Keratinocyte (primary cell): ENCODE measurements around the gene PGA3. TPM values are rescaled to one million over a fixed set of nuclear protein-coding genes. Genes with fewer than 3 reads are reported as not detected.

Experiments
- DNase-seq: peaks from one replicate; pipeline ENCODE4 v3.0.0-alpha.2; 2011; ENCODE audit warnings: low read depth, missing footprints, low spot score
- FAIRE-seq: peaks from 2 replicates; lab custom pipeline; 2011; peaks lifted over from hg19 to GRCh38; lab: Jason Lieb, UNC
- H2AFZ ChIP-seq: 2 replicates; pipeline ENCODE4 v1.6.0; 2012; ENCODE audit warnings: low read length, control low read depth, inconsistent platforms; ENCODE audit not compliant: control insufficient read depth
- H3K27ac ChIP-seq: 2 replicates; pipeline ENCODE4 v1.5.1; 2011; ENCODE audit warnings: low read length; ENCODE audit not compliant: control insufficient read depth, insufficient read depth
- H3K27me3 ChIP-seq: 3 replicates; pipeline ENCODE4 v1.6.0; 2011; ENCODE audit warnings: low read length; ENCODE audit not compliant: control insufficient read depth, insufficient read depth; ENCODE audit errors: extremely low read depth
- H3K36me3 ChIP-seq, 2 experiments: 2 replicates in 1 of 2; 3 replicates in 1 of 2; pipeline ENCODE4 v1.5.1; 2011; ENCODE audit warnings: low read length in 2 of 2, mild to moderate bottlenecking in 1 of 2; ENCODE audit not compliant: control insufficient read depth in 2 of 2, insufficient read depth in 2 of 2; ENCODE audit errors: extremely low read depth in 1 of 2
- H3K4me1 ChIP-seq: 3 replicates; pipeline ENCODE4 v1.5.1; 2011; ENCODE audit warnings: low read length; ENCODE audit not compliant: control insufficient read depth, insufficient read depth; ENCODE audit errors: extremely low read depth
- H3K4me2 ChIP-seq: 3 replicates; pipeline ENCODE4 v1.6.0; 2011; ENCODE audit warnings: low read depth, low read length; ENCODE audit not compliant: control insufficient read depth, insufficient read depth; ENCODE audit errors: extremely low read depth
- H3K4me3 ChIP-seq, 3 experiments: fragments of 200-600 bp in 1 of 3; sonication (generic) in 1 of 3; 2 replicates in 2 of 3; 3 replicates in 1 of 3; pipeline ENCODE4 v1.5.1; 2011 to 2016; ENCODE audit warnings: low read length in 3 of 3, mild to moderate bottlenecking in 3 of 3, control low read depth in 2 of 3, inconsistent platforms in 1 of 3, low read depth in 1 of 3, mixed read lengths in 1 of 3, mixed run types in 1 of 3, moderate library complexity in 1 of 3; ENCODE audit not compliant: control insufficient read depth in 2 of 3, insufficient read depth in 2 of 3; ENCODE audit errors: extremely low read depth in 1 of 3
- H3K79me2 ChIP-seq: 2 replicates; pipeline ENCODE4 v1.6.0; 2012; ENCODE audit warnings: low read length; ENCODE audit not compliant: control insufficient read depth, insufficient read depth
- H3K9ac ChIP-seq: 3 replicates; pipeline ENCODE4 v1.6.0; 2011; ENCODE audit warnings: low read length; ENCODE audit not compliant: control insufficient read depth, insufficient read depth; ENCODE audit errors: extremely low read depth
- H3K9me1 ChIP-seq: 3 replicates; pipeline ENCODE4 v1.6.0; 2011; ENCODE audit warnings: low read length; ENCODE audit not compliant: control insufficient read depth, insufficient read depth; ENCODE audit errors: extremely low read depth
- H3K9me3 ChIP-seq: 2 replicates; pipeline ENCODE4 v1.5.1; 2012; ENCODE audit warnings: low read depth, low read length; ENCODE audit not compliant: control insufficient read depth
- H4K20me1 ChIP-seq: 3 replicates; pipeline ENCODE4 v1.6.0; 2011; ENCODE audit warnings: low read length; ENCODE audit not compliant: control insufficient read depth, insufficient read depth; ENCODE audit errors: extremely low read depth
- EZH2 ChIP-seq: IDR thresholded peaks from one replicate; pipeline ENCODE4 v1.6.1; 2012; ENCODE audit warnings: inconsistent platforms, mild to moderate bottlenecking, low read length, moderate library complexity
- dilution Hi-C: fragments of 300-500 bp; cut with MboI; formaldehyde crosslinking; loops from one replicate; pipeline ENCODE4 v1.7.0; 2020; ENCODE audit warnings: low sequenced_read_pairs; ENCODE audit not compliant: extremely low pct_ligation_motif_present
- polyA plus RNA-seq, 5 experiments: library from polyadenylated mRNA; depleted of rRNA in 3 of 5; stranded (reverse) in 3 of 5; stranded (forward) in 1 of 5; unstranded in 1 of 5; fragments of >200 nt; gene quantifications; 1 replicate in 1 of 5; 2 replicates in 3 of 5; 3 replicates in 1 of 5; pipeline versions ENCODE4 v1.2.1 to v1.2.3, GENCODE V29; 2011 to 2012; ENCODE audit warnings: missing spikeins in 2 of 5, low read depth in 1 of 5, low replicate concordance in 1 of 5
- TF ChIP-seq, protein P1 (sequence below), 3 experiments: IDR thresholded peaks in 1 of 3; conservative IDR thresholded peaks in 1 of 3; optimal IDR thresholded peaks in 1 of 3; 2 replicates in 2 of 3; 3 replicates in 1 of 3; pipeline versions ENCODE3 to v1.5.1; 2011; ENCODE audit warnings: low read length in 3 of 3, mild to moderate bottlenecking in 3 of 3, moderate library complexity in 2 of 3, control low read depth in 1 of 3, inconsistent platforms in 1 of 3; ENCODE audit not compliant: insufficient read depth in 2 of 3; ENCODE audit errors: extremely low read depth in 1 of 3

Gene PGA3
- polyA plus RNA-seq, 1 donor (not counting 4 experiments of a cell fraction or from before 2014, with no cell fraction given), result not detected

DNA sequence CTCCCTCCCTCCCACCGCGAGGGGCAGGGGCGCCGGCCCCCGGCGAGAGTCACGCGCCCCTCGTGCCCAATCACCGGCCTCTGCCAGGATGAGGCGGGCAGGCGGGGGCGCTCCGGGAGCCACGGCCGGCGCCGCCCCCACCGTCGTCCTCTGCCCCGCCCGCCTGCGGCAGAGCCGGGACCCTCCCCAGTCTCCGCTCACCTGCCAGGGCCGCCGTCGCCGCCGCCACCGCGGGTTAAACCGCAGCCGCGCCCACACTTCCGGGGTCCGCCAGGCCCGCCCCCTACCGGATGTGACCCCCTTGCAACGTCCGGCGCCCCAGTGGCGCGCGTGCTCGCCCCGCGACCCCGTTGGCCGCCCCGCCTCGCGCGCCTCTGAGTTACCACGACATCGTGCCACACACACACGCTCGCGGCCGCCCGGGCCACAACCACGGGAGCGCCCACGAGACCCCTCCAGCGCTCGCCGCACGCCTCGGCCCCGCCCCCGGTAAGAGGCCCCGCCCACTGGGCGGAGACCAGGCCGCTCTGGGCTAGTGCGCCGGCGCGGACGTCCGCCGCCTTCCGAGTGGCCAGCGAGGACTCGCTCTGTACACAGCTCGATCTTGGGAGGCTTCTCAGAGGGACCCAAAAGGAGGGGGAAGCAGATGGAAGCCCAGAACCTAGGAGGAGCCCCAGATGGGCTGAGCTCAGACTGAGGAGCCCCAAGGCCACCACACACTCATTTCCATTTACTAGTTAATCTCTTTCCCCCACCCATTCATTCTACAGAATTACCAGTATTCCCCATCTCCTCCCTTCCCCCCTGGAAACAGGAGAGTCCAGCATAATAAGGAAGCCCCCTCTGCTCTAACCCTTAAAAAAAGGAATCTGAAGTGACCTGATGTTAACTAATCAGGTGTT, 41.9 kb upstream of the PGA3 start, which contains the start of gene VPS37C:
VPS37C (minus strand) TSS at position 237 of the 902 bp plus-strand sequence. CDS start 22,597 bp downstream, outside the sequence.
- no peak for FAIRE-seq

DNA sequence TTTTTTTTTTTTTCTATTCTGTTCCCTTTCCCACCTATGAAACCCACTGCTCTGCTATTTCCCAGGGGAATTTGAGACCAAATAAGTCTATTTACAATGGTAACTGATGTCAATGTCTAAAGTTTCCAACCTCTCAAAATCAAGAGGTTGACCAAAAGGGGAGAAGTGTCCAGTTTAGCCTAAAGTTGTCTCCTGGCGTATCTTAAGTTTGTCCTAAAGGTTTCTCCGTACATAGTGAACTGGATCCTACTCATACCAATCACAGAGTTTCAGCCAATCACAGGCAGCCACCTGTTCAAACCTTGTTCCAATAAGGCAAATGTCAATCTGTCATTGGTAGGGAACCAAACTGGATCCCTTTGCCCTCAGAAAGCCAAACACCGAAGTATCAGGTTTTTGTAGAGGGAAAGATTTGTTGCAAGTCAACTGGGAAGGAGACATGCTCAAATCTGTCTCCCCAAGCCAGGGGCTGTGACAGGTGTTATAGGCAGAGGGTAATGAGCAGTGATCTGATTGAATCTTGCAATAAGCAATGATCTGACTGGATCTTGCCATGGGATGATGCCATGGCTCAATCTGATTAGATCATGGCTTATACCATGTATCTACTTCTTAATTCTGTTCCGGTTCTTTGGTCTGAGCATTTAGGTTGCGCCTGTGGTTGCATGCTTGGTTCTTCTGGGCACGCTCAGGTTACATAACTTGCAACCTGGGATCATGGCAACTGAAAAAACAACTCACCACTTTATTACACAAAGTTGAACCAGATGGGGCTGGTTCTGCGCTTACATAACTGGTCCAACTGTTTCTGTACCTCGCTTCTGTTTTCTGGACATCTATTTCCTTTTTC, 41.0 kb upstream of the PGA3 start:
- dilution Hi-C loops, result no loop called here
- Histone ChIP-seq H3K4me2 (peak overlapping the region; percentile 96), H2AFZ (peak overlapping the region; percentile 79), H3K9me1 (no peaks in the 10 kb centered on the region), H4K20me1 (no peaks in the 10 kb centered on the region), H3K27ac (peak overlapping the region; percentile 88), H3K79me2 (peaks cover 12% of the 10 kb centered on the region), H3K4me1 (peaks cover 31% of the 10 kb centered on the region), H3K36me3 (no peaks in the 10 kb centered on the region), H3K9me3 (no peaks in the 10 kb centered on the region), H3K9ac (peak overlapping the region; percentile 90), H3K4me3 (peak overlapping the region; percentile 62 to 90 (median 76)), H3K27me3 (no peaks in the 10 kb centered on the region)
- TF ChIP-seq, protein P1, sequence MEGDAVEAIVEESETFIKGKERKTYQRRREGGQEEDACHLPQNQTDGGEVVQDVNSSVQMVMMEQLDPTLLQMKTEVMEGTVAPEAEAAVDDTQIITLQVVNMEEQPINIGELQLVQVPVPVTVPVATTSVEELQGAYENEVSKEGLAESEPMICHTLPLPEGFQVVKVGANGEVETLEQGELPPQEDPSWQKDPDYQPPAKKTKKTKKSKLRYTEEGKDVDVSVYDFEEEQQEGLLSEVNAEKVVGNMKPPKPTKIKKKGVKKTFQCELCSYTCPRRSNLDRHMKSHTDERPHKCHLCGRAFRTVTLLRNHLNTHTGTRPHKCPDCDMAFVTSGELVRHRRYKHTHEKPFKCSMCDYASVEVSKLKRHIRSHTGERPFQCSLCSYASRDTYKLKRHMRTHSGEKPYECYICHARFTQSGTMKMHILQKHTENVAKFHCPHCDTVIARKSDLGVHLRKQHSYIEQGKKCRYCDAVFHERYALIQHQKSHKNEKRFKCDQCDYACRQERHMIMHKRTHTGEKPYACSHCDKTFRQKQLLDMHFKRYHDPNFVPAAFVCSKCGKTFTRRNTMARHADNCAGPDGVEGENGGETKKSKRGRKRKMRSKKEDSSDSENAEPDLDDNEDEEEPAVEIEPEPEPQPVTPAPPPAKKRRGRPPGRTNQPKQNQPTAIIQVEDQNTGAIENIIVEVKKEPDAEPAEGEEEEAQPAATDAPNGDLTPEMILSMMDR (optimal IDR thresholded peaks at IDR 0.05 in 1 of 3, IDR thresholded peaks at IDR 0.05 in 1 of 3, conservative IDR thresholded peaks at IDR 0.05 in 1 of 3; ENCODE audit: extremely low read depth in 1 of 3, insufficient read depth in 2 of 3, low read length in 3 of 3), result no peak
- FAIRE-seq (no peak), DNase-seq (peak; percentile 57)

More for the DNA sequence above, 41.9 kb upstream of the PGA3 start, which contains the start of gene VPS37C:
- peak within 1 kb of the TSS; percentile 96 for H3K4me2 ChIP-seq
- no peaks in the 10 kb centered on the region for H3K27me3 ChIP-seq
- H3K36me3 ChIP-seq, result no peaks in the 10 kb centered on the region
- no peaks in the 10 kb centered on the region for H3K9me1 ChIP-seq
- H3K9ac ChIP-seq, result peak within 1 kb of the TSS; percentile 90
- H3K79me2 ChIP-seq, result peaks cover 12% of the 10 kb centered on the region
- dilution Hi-C loops, result no loop called here
- no peaks in the 10 kb centered on the region for H4K20me1 ChIP-seq
- H3K27ac ChIP-seq, result peak within 1 kb of the TSS; percentile 88
- peak within 1 kb of the TSS; percentile 79 for H2AFZ ChIP-seq
- no peaks in the 10 kb centered on the region for H3K9me3 ChIP-seq
- peak within 1 kb of the TSS; percentile 62 to 92 (median 76) for H3K4me3 ChIP-seq
- TF ChIP-seq, protein P1 (optimal IDR thresholded peaks at IDR 0.05 in 1 of 3, IDR thresholded peaks at IDR 0.05 in 1 of 3, conservative IDR thresholded peaks at IDR 0.05 in 1 of 3; ENCODE audit: extremely low read depth in 1 of 3, insufficient read depth in 2 of 3, low read length in 3 of 3), result no peak
- TF ChIP-seq EZH2, result no peak
- peaks cover 31% of the 10 kb centered on the region for H3K4me1 ChIP-seq
- DNase-seq, result peak; percentile 58
